Colonic mucosa (tissue), 4 donors: Measurements from ENCODE around the gene SLC32A1. TPM values are rescaled to one million over a fixed set of nuclear protein-coding genes. Genes with fewer than 3 reads are reported as not detected.

Source experiments
- DNase-seq: peaks from one replicate; pipeline ENCODE4 v3.0.0-alpha.2; 2020
- H3K27ac ChIP-seq: fragments of 200-600 bp; one replicate; pipeline ENCODE4 v1.8.0; 2021
- H3K27me3 ChIP-seq: fragments of 200-600 bp; one replicate; pipeline ENCODE4 v1.8.0; 2021
- H3K36me3 ChIP-seq: fragments of 200-600 bp; one replicate; pipeline ENCODE4 v1.8.0; 2021
- H3K4me1 ChIP-seq: fragments of 200-600 bp; one replicate; pipeline ENCODE4 v1.8.0; 2021; ENCODE audit warnings: mild to moderate bottlenecking
- H3K4me3 ChIP-seq: fragments of 200-600 bp; one replicate; pipeline ENCODE4 v1.8.0; 2021
- H3K9ac ChIP-seq, 2 donors: one replicate each; pipeline ENCODE4 v1.7.0; 2013; ENCODE audit warnings: control low read depth in 2 of 2, low read depth in 2 of 2, low read length in 2 of 2
- H3K9me3 ChIP-seq: fragments of 200-600 bp; one replicate; pipeline ENCODE4 v1.8.0; 2021
- CTCF ChIP-seq: fragments of 200-600 bp; IDR thresholded peaks from one replicate; pipeline ENCODE4 v1.8.0; 2022; ENCODE audit warnings: antibody characterized with exemption, mild to moderate bottlenecking
- intact Hi-C: fragments of 100-400 bp; cut with DNase I; formaldehyde crosslinking; loops from one replicate; pipeline ENCODE4 v1.14.1; 2022
- total RNA-seq, 2 donors: library from RNA; stranded (reverse); fragmentation: NEBNext Ultra II Directional in 1 of 2; extraction: Animal tissue kit (Norgen Biotek cat#: 25700) in 1 of 2; gene quantifications; one replicate each; pipeline ENCODE4 v1.2.1, GENCODE V29; 2021
- donor health status: healthy.
- donor health status: DM: no; HTN: no; CAD: no.
- donor health status: DM: no; HTN: no; CAD: no.

SLC32A1 gene
- total RNA-seq, 2 donors from 2014 or later: not detected

- no peak for TF ChIP-seq CTCF
- no peak overlapping the region for H3K4me3 ChIP-seq
- H3K27ac ChIP-seq: no peak overlapping the region
- H3K36me3 ChIP-seq: no peaks in the 10 kb centered on the region
- no peak for DNase-seq
- no peaks in the 10 kb centered on the region for H3K9me3 ChIP-seq
- intact Hi-C loops: loop anchor here (5.0 kb wide), 1 partner anchor 83 kb away; no protein-coding TSS in a partner anchor
- H3K4me1 ChIP-seq: no peaks in the 10 kb centered on the region
- no peak overlapping the region for H3K9ac ChIP-seq
- H3K27me3 ChIP-seq: peaks cover 83% of the 10 kb centered on the region
These were observed 6.1 kb downstream of the SLC32A1 start for GRCh38 chr20:38730167-38730988.

GRCh38 chr20:38730989-38731737, 6.9 kb downstream of the SLC32A1 start:
- H3K27me3 ChIP-seq: peaks cover 75% of the 10 kb centered on the region
- H3K36me3 ChIP-seq: no peaks in the 10 kb centered on the region
- peak overlapping the region; percentile 19 for H3K4me3 ChIP-seq
- no peak overlapping the region for H3K27ac ChIP-seq
- peak; percentile 99 for TF ChIP-seq CTCF
- H3K9me3 ChIP-seq: no peaks in the 10 kb centered on the region
- H3K4me1 ChIP-seq: no peaks in the 10 kb centered on the region
- intact Hi-C loops: loop anchor here (5.0 kb wide), 1 partner anchor 84 kb away; no protein-coding TSS in a partner anchor
- H3K9ac ChIP-seq: no peak overlapping the region
- peak; percentile 66 for DNase-seq

GRCh38 chr20:38731738-38732113, 7.4 kb downstream of the SLC32A1 start:
- DNase-seq: no peak
- Histone ChIP-seq H3K27ac (no peak overlapping the region), H3K9ac (no peak overlapping the region), H3K4me3 (no peak overlapping the region), H3K9me3 (no peaks in the 10 kb centered on the region), H3K27me3 (peaks cover 70% of the 10 kb centered on the region), H3K36me3 (no peaks in the 10 kb centered on the region), H3K4me1 (no peaks in the 10 kb centered on the region)
- TF ChIP-seq CTCF: peak; percentile 9
- intact Hi-C loops: loop anchor here (5.0 kb wide), 1 partner anchor 84 kb away; no protein-coding TSS in a partner anchor

- no peak for TF ChIP-seq CTCF
- no peak for DNase-seq
- Histone ChIP-seq H3K27me3 (peaks cover 57% of the 10 kb centered on the region), H3K4me3 (no peak overlapping the region), H3K9ac (no peak overlapping the region), H3K4me1 (no peaks in the 10 kb centered on the region), H3K27ac (no peak overlapping the region), H3K36me3 (no peaks in the 10 kb centered on the region), H3K9me3 (no peaks in the 10 kb centered on the region)
- intact Hi-C loops: loop anchor here (5.0 kb wide), 1 partner anchor 86 kb away; no protein-coding TSS in a partner anchor
These were observed 8.7 kb downstream of the SLC32A1 start for GRCh38 chr20:38732981-38733380.

GRCh38 chr20:38735172-38735571, 10.9 kb downstream of the SLC32A1 start:
- Histone ChIP-seq H3K27me3 (peaks cover 35% of the 10 kb centered on the region), H3K27ac (no peak overlapping the region), H3K9ac (no peak overlapping the region), H3K4me1 (no peaks in the 10 kb centered on the region), H3K36me3 (no peaks in the 10 kb centered on the region), H3K9me3 (no peaks in the 10 kb centered on the region), H3K4me3 (no peak overlapping the region)
- intact Hi-C loops: no loop called here
- DNase-seq: no peak
- TF ChIP-seq CTCF: no peak
